ENCODE results near the gene GMNC.

GRCh38 chr3:190877925-190878324, 15.4 kb upstream of the GMNC start:
- TF ChIP-seq CTCF (optimal IDR thresholded peaks at IDR 0.05 in 1 of 3, IDR thresholded peaks at IDR 0.05 in 1 of 3, conservative IDR thresholded peaks at IDR 0.05 in 1 of 3; ENCODE audit: extremely low read depth in 1 of 3, insufficient read depth in 2 of 3, low read length in 3 of 3) (peak in 2 of 3 experiments; percentile 32 to 39), EZH2 (IDR thresholded peaks at IDR 0.05; ENCODE audit: low read length) (no peak)
